HG03025 (cell line): ENCODE results near the gene TMA7.

Source experiments
- ATAC-seq: cut with Tn5 transposase; IDR thresholded peaks from one replicate; pipeline ENCODE4 v1.9.1; 2021; ENCODE audit warnings: mild to moderate bottlenecking, moderate library complexity; ENCODE audit not compliant: unreplicated experiment, low FRiP score

Gene TMA7

GRCh38 chr3:48408823-48409281 is 31.2 kb upstream of the TMA7 start:
- ATAC-seq = no peak

GRCh38 chr3:48409291-48410201 is 30.5 kb upstream of the TMA7 start:
- no peak for ATAC-seq

DNA sequence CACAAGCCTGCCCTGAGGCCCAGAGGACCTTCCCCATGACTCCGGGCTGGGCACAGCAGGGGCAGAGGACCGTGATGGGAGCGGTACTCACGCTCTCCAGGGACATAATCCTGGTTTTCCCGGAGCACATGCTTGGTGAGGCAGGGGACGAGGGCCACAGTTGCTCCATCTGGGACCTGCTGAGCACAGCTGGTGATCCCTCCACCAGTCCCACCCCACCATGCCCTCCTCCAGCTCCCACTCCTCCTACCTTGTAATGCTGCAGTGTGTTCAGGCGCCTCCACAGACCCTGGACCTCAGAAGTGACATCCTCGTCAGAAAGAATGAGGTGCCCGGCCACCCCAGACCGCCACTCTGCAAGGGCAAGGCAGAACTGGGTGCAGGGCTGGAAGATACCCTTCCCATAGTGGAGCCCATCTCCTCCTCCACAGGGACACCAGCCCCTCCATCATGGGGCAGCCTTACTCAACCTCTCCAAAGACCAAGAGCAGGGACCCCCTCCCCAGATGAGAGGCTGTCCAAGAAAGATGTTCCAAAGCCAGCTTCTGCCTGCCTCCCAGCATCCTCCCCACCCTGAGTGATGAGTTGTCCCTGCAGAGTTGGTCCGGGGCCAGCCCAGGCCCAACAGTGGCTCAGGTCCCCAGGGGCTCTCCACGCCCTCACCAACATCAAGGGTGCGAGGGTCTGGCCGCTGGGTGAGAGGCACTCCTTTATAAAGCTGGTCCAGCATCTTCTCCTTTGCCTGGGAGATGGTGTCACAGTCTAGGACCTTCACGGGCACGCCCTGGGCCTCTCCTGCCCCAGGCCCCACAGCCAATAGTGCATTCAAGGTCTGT is 29.6 kb upstream of the TMA7 start:
- no peak for ATAC-seq

GRCh38 chr3:48411041-48411588 is 28.9 kb upstream of the TMA7 start:
- ATAC-seq = no peak

DNA sequence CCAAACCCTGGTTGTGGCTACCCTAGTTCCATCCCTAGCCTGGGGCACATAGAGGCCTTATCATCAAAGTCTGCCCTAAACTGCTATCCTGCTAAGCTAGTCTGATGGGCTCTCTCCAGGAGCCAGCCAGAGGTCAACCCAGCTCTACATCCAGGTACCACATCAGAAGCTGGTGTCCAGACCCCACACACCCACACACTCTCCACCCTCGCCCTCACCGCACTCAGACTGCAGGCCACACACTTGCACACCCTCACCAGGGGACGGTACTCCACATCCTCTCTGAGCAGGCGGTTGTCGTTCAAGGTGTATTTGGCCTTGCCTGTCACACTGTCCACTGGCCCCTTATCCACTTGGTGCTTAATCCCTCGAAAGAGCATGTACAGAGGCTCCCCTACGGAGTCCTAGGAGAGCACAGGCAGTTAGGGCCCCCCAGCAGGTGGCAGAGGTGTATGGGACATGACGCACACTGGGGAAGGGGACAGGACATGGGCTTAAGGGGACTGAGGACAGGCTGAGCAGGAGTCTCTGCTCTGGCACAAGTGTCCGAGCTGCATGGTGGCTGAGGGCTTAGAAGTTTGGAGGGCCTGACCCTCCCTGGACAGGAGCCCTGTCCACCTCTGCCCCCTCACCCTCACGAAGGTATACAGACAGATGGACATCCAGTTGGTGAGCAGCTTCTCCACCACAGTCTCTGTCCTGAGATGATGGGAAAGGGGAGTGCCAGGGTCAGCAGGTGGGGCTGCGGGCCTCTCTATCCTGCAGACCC is 28.3 kb upstream of the TMA7 start:
- no peak for ATAC-seq

GRCh38 chr3:48412375-48413001 is 27.6 kb upstream of the TMA7 start:
- no peak for ATAC-seq

DNA sequence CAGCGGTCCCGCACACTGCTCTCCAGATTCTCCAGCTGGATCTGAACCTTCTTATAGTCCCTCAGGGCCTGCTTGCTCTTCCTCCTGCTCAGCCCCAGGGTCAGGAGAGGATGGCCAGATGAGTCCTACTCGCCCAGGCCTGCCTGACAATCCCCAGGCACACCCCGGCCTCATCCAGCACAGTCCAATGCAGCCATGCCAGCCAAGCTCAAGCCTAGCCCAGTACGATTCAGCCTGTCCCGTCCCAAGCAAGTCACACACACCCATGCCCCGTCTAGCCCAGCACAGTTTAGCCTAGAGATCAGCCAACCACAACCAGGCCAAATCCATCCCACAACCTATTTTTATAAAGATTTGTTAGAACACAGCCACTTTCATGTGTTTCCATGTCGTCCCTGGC is 27.0 kb upstream of the TMA7 start:
- ATAC-seq = no peak

DNA sequence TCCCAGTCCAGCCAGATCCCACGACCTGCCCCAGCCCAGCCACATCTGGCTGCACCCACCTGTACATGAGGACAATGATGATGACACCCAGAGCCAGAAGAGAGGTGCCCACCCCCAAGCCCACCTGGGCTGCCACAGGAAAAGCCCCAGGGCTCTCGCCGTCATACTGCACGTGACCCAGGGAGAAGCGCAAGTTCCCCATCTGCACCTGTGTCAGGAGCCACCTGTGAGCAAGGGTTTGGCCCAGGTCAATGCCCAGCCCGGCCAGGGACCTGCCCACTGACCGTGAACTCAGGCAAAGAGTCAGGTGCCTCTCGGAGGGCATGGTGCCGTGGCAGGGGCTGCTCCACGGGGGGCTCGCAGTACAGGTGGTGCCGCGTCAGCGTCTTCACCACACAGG is 26.4 kb upstream of the TMA7 start:
- ATAC-seq = no peak

- ATAC-seq = no peak
Observed at GRCh38 chr3:48414376-48415250, 25.4 kb upstream of the TMA7 start.

DNA sequence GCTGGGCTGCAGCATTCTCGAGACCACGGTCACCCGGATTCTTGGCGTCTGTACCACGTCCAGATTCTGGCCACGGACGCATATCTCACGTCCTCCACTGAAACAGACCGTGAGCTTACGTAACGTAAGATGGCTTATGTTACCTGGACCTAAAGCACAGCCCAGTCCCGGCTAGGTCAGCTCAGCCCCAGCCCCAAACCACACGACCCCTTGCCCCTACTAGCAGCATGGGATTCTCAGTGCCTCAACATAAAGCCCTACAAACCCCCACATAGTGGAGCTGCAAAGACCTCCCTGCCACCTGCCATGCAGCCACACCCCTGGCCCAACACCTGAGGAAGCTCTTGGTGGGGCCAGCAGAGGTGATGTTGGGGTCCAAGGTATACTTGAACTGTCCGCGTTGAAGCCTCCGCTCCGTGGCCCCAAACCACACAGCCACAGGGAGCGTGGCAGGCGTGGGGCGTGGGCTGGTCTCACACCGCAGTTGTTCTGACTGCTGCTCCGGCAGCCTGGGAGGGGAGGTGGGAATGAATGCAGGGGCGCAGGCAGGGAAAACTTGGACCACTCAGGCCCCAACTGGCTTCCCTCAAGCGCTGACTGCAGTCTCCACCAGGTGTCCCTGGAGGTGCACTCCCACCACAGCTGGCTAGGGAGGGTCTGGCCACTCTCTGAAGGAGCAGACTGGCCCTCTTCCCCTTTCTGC is 24.7 kb upstream of the TMA7 start:
- no peak for ATAC-seq

DNA sequence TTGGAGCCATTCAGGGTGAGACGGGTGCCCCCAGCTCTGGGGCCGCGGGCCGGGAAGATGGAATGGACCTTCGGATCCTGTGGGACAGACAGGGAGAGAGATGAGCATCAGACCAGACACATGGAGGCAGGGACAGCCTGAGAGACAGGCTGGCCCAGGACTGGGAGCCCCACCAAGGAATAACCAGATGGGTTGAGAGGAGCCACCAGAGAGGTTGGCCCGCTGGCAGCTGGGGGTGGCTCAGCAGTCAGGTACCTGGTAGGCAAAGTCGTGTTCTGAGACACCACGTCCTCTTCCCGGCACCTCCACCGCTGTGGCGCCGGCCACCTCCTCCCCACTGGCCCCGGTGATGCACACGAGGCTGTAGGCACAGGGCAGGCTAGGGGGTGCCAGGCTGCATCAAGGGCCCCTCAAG is 24.0 kb upstream of the TMA7 start:
- no peak for ATAC-seq

GRCh38 chr3:48416546-48416945 is 23.5 kb upstream of the TMA7 start:
- no peak for ATAC-seq

- no peak for ATAC-seq
Observed at GRCh38 chr3:48417529-48418108, 22.4 kb upstream of the TMA7 start.

DNA sequence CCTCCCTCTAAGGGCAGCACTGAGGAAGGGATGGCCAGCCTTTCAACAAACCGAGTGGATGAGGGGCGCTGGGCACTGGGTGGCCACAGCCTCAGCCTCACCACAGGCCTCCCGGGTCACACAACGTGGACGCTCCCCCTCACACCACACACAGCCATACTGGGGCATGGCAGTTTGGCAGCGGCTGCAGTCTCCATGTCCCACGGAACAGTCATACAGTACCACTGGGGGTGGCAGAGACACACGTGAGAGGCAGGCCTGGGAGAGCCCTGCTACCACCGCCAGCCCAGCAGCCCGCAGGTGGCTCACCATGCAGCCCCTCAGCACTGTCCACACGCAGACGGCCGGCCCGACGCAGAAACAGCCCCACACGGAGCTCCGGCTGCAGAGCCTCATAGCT is 21.9 kb upstream of the TMA7 start:
- ATAC-seq = no peak

GRCh38 chr3:48418651-48419050 is 21.4 kb upstream of the TMA7 start:
- no peak for ATAC-seq

- ATAC-seq = no peak
Observed at GRCh38 chr3:48419149-48419548, 20.9 kb upstream of the TMA7 start.

GRCh38 chr3:48419597-48419996 is 20.5 kb upstream of the TMA7 start:
- ATAC-seq = no peak

DNA sequence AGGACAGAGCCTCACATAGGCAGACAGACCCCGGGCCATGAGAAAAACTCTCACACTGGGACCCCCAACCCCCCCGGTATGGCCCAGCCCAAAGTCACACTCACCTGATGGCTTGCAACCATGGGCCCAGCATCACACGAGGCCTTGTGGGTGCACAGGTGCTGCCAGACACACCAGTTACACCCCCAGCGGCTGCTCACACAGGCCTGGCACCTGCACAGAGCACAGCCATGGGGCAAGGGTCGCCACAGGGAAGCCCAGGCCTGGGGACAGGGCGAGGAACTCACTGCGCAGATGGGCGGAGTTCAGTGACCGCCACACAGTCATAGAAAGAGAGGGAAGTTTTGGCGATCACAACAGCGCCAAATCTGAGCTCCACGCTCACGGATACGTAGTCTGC is 19.5 kb upstream of the TMA7 start:
- ATAC-seq = no peak
